Prostate gland (tissue), 2 donors: ENCODE results near the gene PERP.

ENCODE experiments used
- CTCF ChIP-seq, 4 experiments: fragments of 200-600 bp in 2 of 4; fragments of 450-650 bp in 2 of 4; sonication (generic) in 2 of 4; IDR thresholded peaks; 1 replicate in 3 of 4; 2 replicates in 1 of 4; pipeline ENCODE4 v1.5.1; 2016 to 2019; ENCODE audit warnings: antibody characterized with exemption in 4 of 4, mild to moderate bottlenecking in 2 of 4, moderate library complexity in 2 of 4
- POLR2A ChIP-seq: fragments of 450-650 bp; IDR thresholded peaks from one replicate; pipeline ENCODE4 v1.6.1; 2016; ENCODE audit warnings: antibody characterized with exemption, mild to moderate bottlenecking
- POLR2AphosphoS5 ChIP-seq: sonication (generic); formaldehyde crosslinking; IDR thresholded peaks from one replicate; pipeline ENCODE4 v1.6.1; 2017; ENCODE audit warnings: antibody characterized with exemption

GRCh38 chr6:138145402-138145801 is 38.2 kb upstream of the PERP start:
- TF ChIP-seq CTCF (IDR thresholded peaks at IDR 0.05) (no peak), POLR2AphosphoS5 (no peak), POLR2A (no peak)
